Measurements from ENCODE around the gene ZNF236.
A peak's percentile ranks its signal among the peaks of the same experiment; 100 is the strongest.

Gene ZNF236

DNA sequence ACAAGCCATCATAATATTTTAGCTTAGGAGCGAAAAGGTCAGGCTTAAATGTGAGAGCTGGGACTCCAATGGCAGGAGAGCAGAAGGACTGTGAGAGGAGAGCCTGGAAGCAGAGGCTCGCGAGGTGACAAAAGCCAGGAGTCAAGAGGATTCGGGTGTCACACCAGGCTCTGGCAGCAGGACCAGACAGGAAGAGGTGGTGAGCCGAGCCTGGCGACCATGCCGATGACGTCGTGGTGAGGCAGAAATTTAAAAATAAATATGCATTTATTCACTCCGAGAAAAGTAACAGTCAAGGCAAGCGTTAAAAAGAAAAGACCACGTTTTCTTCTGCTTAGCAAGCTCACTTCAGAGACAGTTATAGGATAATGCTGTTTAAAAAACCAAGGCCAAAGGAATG is 31.3 kb upstream of the ZNF236 start:
- TF ChIP-seq, protein P1, sequence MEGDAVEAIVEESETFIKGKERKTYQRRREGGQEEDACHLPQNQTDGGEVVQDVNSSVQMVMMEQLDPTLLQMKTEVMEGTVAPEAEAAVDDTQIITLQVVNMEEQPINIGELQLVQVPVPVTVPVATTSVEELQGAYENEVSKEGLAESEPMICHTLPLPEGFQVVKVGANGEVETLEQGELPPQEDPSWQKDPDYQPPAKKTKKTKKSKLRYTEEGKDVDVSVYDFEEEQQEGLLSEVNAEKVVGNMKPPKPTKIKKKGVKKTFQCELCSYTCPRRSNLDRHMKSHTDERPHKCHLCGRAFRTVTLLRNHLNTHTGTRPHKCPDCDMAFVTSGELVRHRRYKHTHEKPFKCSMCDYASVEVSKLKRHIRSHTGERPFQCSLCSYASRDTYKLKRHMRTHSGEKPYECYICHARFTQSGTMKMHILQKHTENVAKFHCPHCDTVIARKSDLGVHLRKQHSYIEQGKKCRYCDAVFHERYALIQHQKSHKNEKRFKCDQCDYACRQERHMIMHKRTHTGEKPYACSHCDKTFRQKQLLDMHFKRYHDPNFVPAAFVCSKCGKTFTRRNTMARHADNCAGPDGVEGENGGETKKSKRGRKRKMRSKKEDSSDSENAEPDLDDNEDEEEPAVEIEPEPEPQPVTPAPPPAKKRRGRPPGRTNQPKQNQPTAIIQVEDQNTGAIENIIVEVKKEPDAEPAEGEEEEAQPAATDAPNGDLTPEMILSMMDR (IDR thresholded peaks at IDR 0.05): no peak
- H3K4me3 ChIP-seq: no peak overlapping the region
- H3K9me3 ChIP-seq: peaks cover 0 to 10% (median 7%) of the 10 kb centered on the region in 3 donors
- DNase-seq: no peak
- intact Hi-C loops (cut with DNase I; ENCODE audit: low total_unique reads): no loop called here
- no peaks in the 10 kb centered on the region for H3K4me1 ChIP-seq
- no peak overlapping the region for H3K27ac ChIP-seq
- H3K27me3 ChIP-seq: peaks cover 0 to 3% of the 10 kb centered on the region in 2 donors
- H3K36me3 ChIP-seq: no peaks in the 10 kb centered on the region

- H3K4me1 ChIP-seq: no peaks in the 10 kb centered on the region
- no peak for DNase-seq
- no peaks in the 10 kb centered on the region for H3K36me3 ChIP-seq
- intact Hi-C loops (cut with DNase I; ENCODE audit: low total_unique reads): no loop called here
- TF ChIP-seq, protein P1 (IDR thresholded peaks at IDR 0.05): no peak
- H3K27me3 ChIP-seq: peaks cover 0 to 3% of the 10 kb centered on the region in 2 donors
- H3K9me3 ChIP-seq: peaks cover 0 to 11% (median 10%) of the 10 kb centered on the region in 3 donors
- no peak overlapping the region for H3K27ac ChIP-seq
- H3K4me3 ChIP-seq: no peak overlapping the region
Observed at GRCh38 chr18:76791642-76792041, 30.7 kb upstream of the ZNF236 start.

DNA sequence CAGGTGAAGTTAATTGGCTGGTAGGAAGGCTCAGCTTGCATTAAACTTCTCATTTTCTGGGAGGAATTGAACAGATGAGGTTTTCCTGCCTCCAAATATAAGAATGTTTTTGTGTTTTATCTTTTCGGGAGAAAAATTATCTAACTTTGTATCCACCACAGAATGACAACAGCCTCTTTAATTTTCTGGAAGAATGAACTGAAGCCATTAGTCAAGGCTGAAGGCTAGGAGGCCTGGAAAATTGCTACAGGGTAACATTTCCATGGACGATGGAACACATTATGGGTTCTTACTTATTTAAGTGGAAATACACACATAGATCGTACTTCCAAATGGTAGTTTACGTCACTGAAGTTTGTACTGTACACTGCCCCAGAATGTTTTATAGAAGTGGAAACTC is 28.0 kb upstream of the ZNF236 start:
- H3K27ac ChIP-seq: no peak overlapping the region
- TF ChIP-seq, protein P1 (IDR thresholded peaks at IDR 0.05): no peak
- peaks cover 0 to 13% (median 10%) of the 10 kb centered on the region in 3 donors for H3K9me3 ChIP-seq
- no peaks in the 10 kb centered on the region for H3K36me3 ChIP-seq
- intact Hi-C loops (cut with DNase I; ENCODE audit: low total_unique reads): no loop called here
- peaks cover 0 to 3% of the 10 kb centered on the region in 2 donors for H3K27me3 ChIP-seq
- H3K4me3 ChIP-seq: no peak overlapping the region
- DNase-seq: no peak
- H3K4me1 ChIP-seq: no peaks in the 10 kb centered on the region

DNA sequence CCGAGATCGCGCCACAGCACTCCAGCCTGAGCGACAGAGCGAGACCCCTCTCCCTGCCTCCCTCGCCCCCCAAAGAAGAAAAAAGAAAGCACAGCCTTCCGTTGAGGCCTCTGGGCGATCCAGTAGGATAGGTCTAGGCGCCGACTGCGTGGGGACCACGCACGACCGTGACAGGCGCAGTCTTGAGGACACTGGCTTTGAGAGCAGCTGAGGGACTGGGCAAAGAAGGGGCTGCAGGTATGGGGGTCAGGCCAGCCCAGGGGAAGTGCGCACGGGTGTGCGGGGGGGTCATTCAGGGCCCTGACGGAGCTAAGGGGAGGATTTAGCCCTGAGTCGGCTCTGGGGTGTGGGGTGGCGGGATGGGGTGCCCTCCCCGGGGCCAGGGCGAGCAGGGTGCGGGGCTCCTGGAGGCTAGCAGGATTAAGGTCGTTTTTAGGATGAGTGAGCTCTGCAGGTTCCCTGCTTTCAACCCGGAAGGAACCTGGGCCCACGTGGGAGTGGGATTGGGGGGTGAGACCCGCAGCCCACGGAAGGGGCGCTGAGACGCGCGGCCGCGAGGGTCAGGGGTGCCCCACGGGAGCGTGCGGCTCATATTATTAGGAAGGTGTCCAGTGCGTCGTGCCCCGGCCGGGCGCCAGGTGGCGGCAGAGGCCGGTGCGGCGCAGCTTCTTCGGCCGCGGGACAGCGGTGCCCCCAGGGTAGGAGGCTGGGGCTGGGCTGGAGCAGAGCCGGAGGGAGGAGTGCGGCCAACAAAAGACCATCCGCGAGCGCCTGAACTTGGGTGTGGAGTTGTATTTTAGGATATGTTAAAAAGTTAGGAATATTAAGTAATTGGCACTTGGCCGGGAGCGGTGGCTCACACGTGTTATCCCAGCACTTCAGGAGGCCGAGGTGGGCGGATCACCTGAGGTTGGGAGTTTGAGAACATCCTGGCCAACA is 20.5 kb upstream of the ZNF236 start:
- Histone ChIP-seq H3K9me3 (no peaks in the 10 kb centered on the region), H3K27me3 (peaks cover 0 to 7% of the 10 kb centered on the region in 2 donors), H3K4me3 (peak overlapping the region in 1 of 2 donors; percentile 32), H3K27ac (no peak overlapping the region), H3K4me1 (peaks cover 0 to 17% (median 15%) of the 10 kb centered on the region in 4 donors), H3K36me3 (no peaks in the 10 kb centered on the region)
- intact Hi-C loops (cut with DNase I; ENCODE audit: low total_unique reads): loop anchor here (5.0 to 10.0 kb wide), 2 partner anchors 70 to 183 kb away; no protein-coding TSS in a partner anchor
- DNase-seq: peak; percentile 52 to 74
- TF ChIP-seq, protein P1 (IDR thresholded peaks at IDR 0.05): peak; percentile 82 to 96

DNA sequence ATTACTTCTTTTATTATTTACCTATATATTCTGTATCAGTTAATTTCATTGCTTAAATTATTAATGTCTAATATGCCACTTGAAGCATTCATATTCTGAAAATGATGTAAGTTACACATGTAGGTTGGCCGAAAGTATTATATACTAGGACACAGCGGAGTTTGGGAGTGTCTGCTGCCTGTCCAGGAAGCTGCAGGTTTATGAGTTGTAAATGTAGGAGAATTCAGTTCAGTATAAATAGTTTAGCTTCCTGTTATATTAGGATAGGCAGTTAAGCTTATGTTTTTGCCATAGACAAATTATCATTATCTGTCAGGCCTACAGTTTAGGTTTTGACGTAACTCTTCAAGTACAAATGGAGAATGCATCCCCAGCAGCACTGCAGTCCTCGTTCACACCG is 18.9 kb upstream of the ZNF236 start:
- DNase-seq: no peak
- Histone ChIP-seq H3K36me3 (peaks cover 0 to 4% (median under 1%) of the 10 kb centered on the region in 3 donors), H3K27ac (no peak overlapping the region), H3K9me3 (no peaks in the 10 kb centered on the region), H3K4me1 (peaks cover 0 to 17% (median 15%) of the 10 kb centered on the region in 4 donors), H3K27me3 (peaks cover 0 to 7% of the 10 kb centered on the region in 2 donors), H3K4me3 (no peak overlapping the region)
- intact Hi-C loops (cut with DNase I; ENCODE audit: low total_unique reads): loop anchor here (5.0 to 10.0 kb wide), 2 partner anchors 69 to 181 kb away; no protein-coding TSS in a partner anchor
- TF ChIP-seq, protein P1 (IDR thresholded peaks at IDR 0.05): no peak
